CD4-positive, alpha-beta T cell treated with Interleukin-12 subunit alpha and Interleukin-12 subunit beta, for 1 hour (primary cell): Measurements from ENCODE around the gene SPIC.

Source experiments
- DNase-seq: peaks from one replicate; pipeline ENCODE4 v3.0.0-alpha.2; 2020

Gene SPIC

GRCh38 chr12:101536069-101536674, 61.0 kb downstream of the SPIC start:
- no peak for DNase-seq
